Measurements from ENCODE around the gene CSMD2.

DNA sequence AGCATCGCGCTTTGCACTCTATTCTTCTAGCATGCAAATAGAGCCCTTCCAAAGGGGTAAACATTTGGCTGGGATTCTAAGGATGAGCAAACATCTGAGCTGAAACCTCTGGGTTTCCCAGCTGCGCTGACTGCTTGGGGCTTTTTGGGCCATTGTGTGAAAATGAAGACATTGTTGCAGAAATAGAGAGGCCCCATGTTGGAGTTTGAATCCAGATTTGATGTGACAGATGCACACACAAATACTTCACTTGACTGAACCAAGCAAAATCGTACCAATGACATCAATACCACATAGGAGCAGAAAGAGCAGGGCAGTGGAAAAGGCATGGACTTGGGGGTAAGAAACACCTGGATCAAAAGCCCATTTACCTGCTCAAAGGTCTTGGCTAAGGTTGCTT, 445.7 kb downstream of the CSMD2 start:
- no peak for TF ChIP-seq PPARA (CRISPR knock-in tag; IDR thresholded peaks at IDR 0.05; ENCODE audit: borderline replicate concordance)
- TF ChIP-seq ZFP3 (CRISPR knock-in tag; IDR thresholded peaks at IDR 0.05): no peak
- TF ChIP-seq SNAI2 (CRISPR knock-in tag; IDR thresholded peaks at IDR 0.05): no peak
- no peak for TF ChIP-seq ESRRG (CRISPR knock-in tag; IDR thresholded peaks at IDR 0.05)
- TF ChIP-seq, protein P1, sequence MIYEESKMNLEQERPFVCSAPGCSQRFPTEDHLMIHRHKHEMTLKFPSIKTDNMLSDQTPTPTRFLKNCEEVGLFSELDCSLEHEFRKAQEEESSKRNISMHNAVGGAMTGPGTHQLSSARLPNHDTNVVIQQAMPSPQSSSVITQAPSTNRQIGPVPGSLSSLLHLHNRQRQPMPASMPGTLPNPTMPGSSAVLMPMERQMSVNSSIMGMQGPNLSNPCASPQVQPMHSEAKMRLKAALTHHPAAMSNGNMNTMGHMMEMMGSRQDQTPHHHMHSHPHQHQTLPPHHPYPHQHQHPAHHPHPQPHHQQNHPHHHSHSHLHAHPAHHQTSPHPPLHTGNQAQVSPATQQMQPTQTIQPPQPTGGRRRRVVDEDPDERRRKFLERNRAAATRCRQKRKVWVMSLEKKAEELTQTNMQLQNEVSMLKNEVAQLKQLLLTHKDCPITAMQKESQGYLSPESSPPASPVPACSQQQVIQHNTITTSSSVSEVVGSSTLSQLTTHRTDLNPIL (CRISPR knock-in tag; IDR thresholded peaks at IDR 0.05; ENCODE audit: low read depth): no peak
- TF ChIP-seq, protein P2, sequence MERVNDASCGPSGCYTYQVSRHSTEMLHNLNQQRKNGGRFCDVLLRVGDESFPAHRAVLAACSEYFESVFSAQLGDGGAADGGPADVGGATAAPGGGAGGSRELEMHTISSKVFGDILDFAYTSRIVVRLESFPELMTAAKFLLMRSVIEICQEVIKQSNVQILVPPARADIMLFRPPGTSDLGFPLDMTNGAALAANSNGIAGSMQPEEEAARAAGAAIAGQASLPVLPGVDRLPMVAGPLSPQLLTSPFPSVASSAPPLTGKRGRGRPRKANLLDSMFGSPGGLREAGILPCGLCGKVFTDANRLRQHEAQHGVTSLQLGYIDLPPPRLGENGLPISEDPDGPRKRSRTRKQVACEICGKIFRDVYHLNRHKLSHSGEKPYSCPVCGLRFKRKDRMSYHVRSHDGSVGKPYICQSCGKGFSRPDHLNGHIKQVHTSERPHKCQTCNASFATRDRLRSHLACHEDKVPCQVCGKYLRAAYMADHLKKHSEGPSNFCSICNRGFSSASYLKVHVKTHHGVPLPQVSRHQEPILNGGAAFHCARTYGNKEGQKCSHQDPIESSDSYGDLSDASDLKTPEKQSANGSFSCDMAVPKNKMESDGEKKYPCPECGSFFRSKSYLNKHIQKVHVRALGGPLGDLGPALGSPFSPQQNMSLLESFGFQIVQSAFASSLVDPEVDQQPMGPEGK (CRISPR knock-in tag; IDR thresholded peaks at IDR 0.05; ENCODE audit: borderline replicate concordance): no peak
- TF ChIP-seq, protein P3, sequence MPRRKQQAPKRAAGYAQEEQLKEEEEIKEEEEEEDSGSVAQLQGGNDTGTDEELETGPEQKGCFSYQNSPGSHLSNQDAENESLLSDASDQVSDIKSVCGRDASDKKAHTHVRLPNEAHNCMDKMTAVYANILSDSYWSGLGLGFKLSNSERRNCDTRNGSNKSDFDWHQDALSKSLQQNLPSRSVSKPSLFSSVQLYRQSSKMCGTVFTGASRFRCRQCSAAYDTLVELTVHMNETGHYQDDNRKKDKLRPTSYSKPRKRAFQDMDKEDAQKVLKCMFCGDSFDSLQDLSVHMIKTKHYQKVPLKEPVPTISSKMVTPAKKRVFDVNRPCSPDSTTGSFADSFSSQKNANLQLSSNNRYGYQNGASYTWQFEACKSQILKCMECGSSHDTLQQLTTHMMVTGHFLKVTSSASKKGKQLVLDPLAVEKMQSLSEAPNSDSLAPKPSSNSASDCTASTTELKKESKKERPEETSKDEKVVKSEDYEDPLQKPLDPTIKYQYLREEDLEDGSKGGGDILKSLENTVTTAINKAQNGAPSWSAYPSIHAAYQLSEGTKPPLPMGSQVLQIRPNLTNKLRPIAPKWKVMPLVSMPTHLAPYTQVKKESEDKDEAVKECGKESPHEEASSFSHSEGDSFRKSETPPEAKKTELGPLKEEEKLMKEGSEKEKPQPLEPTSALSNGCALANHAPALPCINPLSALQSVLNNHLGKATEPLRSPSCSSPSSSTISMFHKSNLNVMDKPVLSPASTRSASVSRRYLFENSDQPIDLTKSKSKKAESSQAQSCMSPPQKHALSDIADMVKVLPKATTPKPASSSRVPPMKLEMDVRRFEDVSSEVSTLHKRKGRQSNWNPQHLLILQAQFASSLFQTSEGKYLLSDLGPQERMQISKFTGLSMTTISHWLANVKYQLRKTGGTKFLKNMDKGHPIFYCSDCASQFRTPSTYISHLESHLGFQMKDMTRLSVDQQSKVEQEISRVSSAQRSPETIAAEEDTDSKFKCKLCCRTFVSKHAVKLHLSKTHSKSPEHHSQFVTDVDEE (CRISPR knock-in tag; IDR thresholded peaks at IDR 0.05): no peak

Data from SK-N-SH treated with all-trans-retinoic acid at 6 μM for 48 hours (cell line).